Neural cell (in vitro differentiated cells): ENCODE data around the gene KIF6.

Source experiments
- CTCF ChIP-seq: fragments of 450-650 bp; IDR thresholded peaks from 2 replicates; pipeline ENCODE4 v1.5.1; 2014; ENCODE audit warnings: antibody characterized with exemption, mild to moderate bottlenecking, moderate library complexity; ENCODE audit not compliant: poor library complexity, severe bottlenecking
- EZH2 ChIP-seq: fragments of 200-600, 300-800 bp; shearing (Covaris generic), sonication (generic); IDR thresholded peaks from 2 replicates; pipeline ENCODE4 v1.6.1; 2014; ENCODE audit warnings: antibody characterized with exemption, low read length, borderline replicate concordance, mild to moderate bottlenecking; ENCODE audit not compliant: insufficient read depth, poor library complexity, severe bottlenecking
- RAD21 ChIP-seq: fragments of 450-650 bp; conservative IDR thresholded peaks from 2 replicates; pipeline ENCODE4 v1.6.1; 2014; ENCODE audit warnings: antibody characterized with exemption, mild to moderate bottlenecking, moderate library complexity

GRCh38 chr6:39471954-39472659 lies 253.1 kb downstream of the KIF6 start:
- TF ChIP-seq EZH2 (no peak), CTCF (no peak), RAD21 (no peak)
